22Rv1 (cell line): Measurements from ENCODE around the gene GALNT18.

ENCODE experiments used
- H3K27ac ChIP-seq: fragments of 450-650 bp; 2 replicates; pipeline ENCODE4 v1.5.1; 2017
- CTCF ChIP-seq: fragments of 450-650 bp; IDR thresholded peaks from 2 replicates; pipeline ENCODE4 v1.5.1; 2017; ENCODE audit warnings: mild to moderate bottlenecking
- ZFX ChIP-seq: fragments of 450-650 bp; IDR thresholded peaks from 2 replicates; pipeline ENCODE4 v1.6.1; 2017; ENCODE audit warnings: antibody characterized with exemption, borderline replicate concordance

GALNT18 gene

GRCh38 chr11:11528986-11529385, 92.8 kb downstream of the GALNT18 start:
- TF ChIP-seq CTCF = no peak
- no peak for TF ChIP-seq ZFX
- no peak overlapping the region for H3K27ac ChIP-seq

- TF ChIP-seq ZFX (no peak), CTCF (no peak)
- no peak overlapping the region for H3K27ac ChIP-seq
Measured at GRCh38 chr11:11525283-11525682, 96.5 kb downstream of the GALNT18 start.

GRCh38 chr11:11524436-11525061, 97.3 kb downstream of the GALNT18 start:
- no peak overlapping the region for H3K27ac ChIP-seq

GRCh38 chr11:11522591-11522990, 99.2 kb downstream of the GALNT18 start:
- no peak overlapping the region for H3K27ac ChIP-seq
- TF ChIP-seq ZFX (no peak), CTCF (no peak)

More at GRCh38 chr11:11524436-11525061, 97.3 kb downstream of the GALNT18 start:
- TF ChIP-seq ZFX (no peak), CTCF (no peak)

DNA sequence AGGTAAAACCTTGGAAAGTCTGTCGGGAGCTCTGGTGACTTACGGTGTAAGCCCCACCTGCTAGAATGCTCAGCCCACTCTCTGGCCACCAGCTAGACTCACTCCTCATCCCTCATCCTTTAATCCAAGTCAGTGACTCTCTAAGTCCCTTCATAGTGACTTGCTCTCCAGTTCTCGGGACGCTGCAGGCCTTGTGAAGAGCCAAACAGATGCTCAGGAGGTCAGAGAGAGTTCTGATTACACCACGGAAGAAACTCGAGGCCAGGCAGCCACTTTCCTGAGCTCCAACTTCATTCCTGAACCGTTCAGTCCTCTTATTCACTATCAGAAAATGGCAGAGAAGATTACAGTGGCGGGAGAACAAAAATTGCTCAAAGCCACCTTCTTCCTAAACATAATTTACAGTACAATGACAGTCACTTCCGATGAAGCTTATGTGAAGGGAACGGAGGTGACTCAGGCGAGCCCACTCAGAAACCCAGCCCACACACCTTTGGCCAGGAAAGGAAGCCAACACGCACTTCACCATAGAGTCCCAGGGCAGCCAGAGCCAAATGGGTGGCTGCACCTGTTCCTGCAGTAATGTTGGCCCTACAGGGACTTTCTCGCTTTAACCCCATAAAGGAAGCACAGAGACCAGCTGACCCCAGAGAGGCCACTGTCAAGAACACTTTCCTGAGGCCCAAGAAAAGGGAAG, 100.4 kb downstream of the GALNT18 start:
- TF ChIP-seq ZFX = no peak
- no peak for TF ChIP-seq CTCF
- H3K27ac ChIP-seq = no peak overlapping the region

DNA sequence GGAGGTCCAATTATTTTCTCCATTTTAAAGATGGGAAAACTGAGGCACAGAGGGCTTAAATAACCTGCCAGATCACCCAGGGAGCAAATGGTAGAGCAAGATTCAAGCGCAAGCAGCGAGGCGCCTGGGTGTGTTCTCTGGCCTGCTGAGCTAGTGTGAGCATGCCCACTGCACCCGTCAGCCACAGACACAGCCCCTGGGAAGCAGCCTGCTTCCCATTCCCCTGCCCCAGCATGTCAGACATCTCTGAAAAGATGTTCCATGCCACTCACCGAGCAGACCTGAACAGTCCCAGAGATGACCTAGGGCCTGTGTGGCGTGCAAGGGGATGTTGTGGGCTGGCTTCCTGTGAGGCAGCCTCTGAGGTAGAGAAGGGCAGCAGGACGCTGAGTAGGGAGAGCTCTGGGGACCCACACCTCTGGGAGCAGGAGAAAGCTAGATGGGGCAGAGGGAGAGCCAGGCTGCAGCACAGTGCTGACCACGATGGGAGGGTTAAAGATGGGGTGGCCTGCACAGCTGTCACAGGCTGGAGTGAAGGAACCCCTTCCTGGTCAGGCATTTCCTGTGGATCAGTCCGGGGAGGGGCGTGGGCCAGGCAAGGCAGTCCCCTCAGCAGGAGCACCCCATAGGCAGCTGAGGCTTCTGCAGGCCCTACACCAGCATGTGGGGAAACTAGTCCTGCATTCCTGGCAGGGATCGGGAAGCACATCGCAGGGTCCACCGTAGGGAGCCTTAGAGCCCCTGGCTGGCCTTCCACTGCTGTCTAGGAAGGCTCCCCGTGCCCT, 101.4 kb downstream of the GALNT18 start:
- no peak for TF ChIP-seq CTCF
- no peak overlapping the region for H3K27ac ChIP-seq

DNA sequence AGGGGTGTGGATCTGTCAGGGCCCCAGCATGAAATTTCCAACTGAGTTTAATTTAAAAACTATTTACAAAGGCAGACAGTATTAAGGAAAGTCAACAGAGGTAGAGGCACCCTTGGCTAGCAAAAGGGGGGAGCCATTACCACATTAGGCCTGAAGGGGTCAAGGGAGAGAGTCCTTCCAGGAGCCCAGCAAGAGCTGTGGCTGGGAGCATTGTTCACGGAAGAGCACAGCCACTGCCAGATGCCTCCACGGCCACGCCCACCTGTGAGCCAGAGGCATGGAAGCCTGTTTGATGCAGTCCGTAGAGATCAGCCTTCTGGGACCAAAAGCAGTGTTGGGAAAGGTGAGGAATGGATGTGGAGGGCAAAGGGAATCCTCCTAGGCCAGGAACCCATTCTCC, 102.6 kb downstream of the GALNT18 start:
- H3K27ac ChIP-seq = no peak overlapping the region
- TF ChIP-seq ZFX = no peak
- TF ChIP-seq CTCF = no peak
